ENCODE data around the gene MRPS18A.

Gene MRPS18A

GRCh38 chr6:43671801-43672690 is 15.5 kb downstream of the MRPS18A start:
- no peak overlapping the region for H3K4me3 ChIP-seq (ENCODE audit: low read depth in 1 of 5, low read length in 5 of 5)
- H3K27me3 ChIP-seq (ENCODE audit: control insufficient read depth in 5 of 5, insufficient read depth in 4 of 5, low read length in 5 of 5) = no peaks in the 10 kb centered on the region
- peaks cover 13 to 68% (median 65%) of the 10 kb centered on the region in 5 donors for H3K4me1 ChIP-seq (ENCODE audit: control insufficient read depth in 5 of 5, insufficient read depth in 5 of 5, low read length in 5 of 5)
- H3K27ac ChIP-seq (ENCODE audit: low read depth, low read length) = peak overlapping the region; percentile 61
- H3K9me3 ChIP-seq (ENCODE audit: control insufficient read depth in 5 of 5, low read length in 5 of 5) = no peaks in the 10 kb centered on the region
- H3K9ac ChIP-seq (ENCODE audit: low read length in 5 of 5) = peak overlapping the region in 2 of 5 donors; percentile 38 to 52
- peaks cover 0 to 63% (median 49%) of the 10 kb centered on the region in 5 donors for H3K36me3 ChIP-seq (ENCODE audit: control insufficient read depth in 5 of 5, insufficient read depth in 5 of 5, low read length in 5 of 5)

GRCh38 chr6:43671011-43671800 is 16.4 kb downstream of the MRPS18A start:
- Histone ChIP-seq H3K36me3 (ENCODE audit: control insufficient read depth in 5 of 5, insufficient read depth in 5 of 5, low read length in 5 of 5) (peaks cover 0 to 54% (median 41%) of the 10 kb centered on the region in 5 donors), H3K4me1 (ENCODE audit: control insufficient read depth in 5 of 5, insufficient read depth in 5 of 5, low read length in 5 of 5) (peaks cover 13 to 68% (median 65%) of the 10 kb centered on the region in 5 donors), H3K9me3 (ENCODE audit: control insufficient read depth in 5 of 5, low read length in 5 of 5) (no peaks in the 10 kb centered on the region), H3K4me3 (ENCODE audit: low read depth in 1 of 5, low read length in 5 of 5) (peak overlapping the region in 1 of 5 donors; percentile 36), H3K27ac (ENCODE audit: low read depth, low read length) (peak overlapping the region; percentile 61), H3K9ac (ENCODE audit: low read length in 5 of 5) (peak overlapping the region in 1 of 5 donors; percentile 52), H3K27me3 (ENCODE audit: control insufficient read depth in 5 of 5, insufficient read depth in 4 of 5, low read length in 5 of 5) (peaks cover 0 to 2% (median 0%) of the 10 kb centered on the region in 5 donors)

- Histone ChIP-seq H3K9ac (ENCODE audit: low read length in 5 of 5) (no peak overlapping the region), H3K4me1 (ENCODE audit: control insufficient read depth in 5 of 5, insufficient read depth in 5 of 5, low read length in 5 of 5) (peaks cover 13 to 68% (median 65%) of the 10 kb centered on the region in 5 donors), H3K36me3 (ENCODE audit: control insufficient read depth in 5 of 5, insufficient read depth in 5 of 5, low read length in 5 of 5) (peaks cover 0 to 48% (median 37%) of the 10 kb centered on the region in 5 donors), H3K27me3 (ENCODE audit: control insufficient read depth in 5 of 5, insufficient read depth in 4 of 5, low read length in 5 of 5) (peaks cover 0 to 5% (median 0%) of the 10 kb centered on the region in 5 donors), H3K9me3 (ENCODE audit: control insufficient read depth in 5 of 5, low read length in 5 of 5) (no peaks in the 10 kb centered on the region), H3K27ac (ENCODE audit: low read depth, low read length) (peak overlapping the region; percentile 57), H3K4me3 (ENCODE audit: low read depth in 1 of 5, low read length in 5 of 5) (no peak overlapping the region)
These were observed 17.0 kb downstream of the MRPS18A start for GRCh38 chr6:43670623-43670986.

GRCh38 chr6:43669922-43670622 is 17.5 kb downstream of the MRPS18A start:
- H3K27me3 ChIP-seq (ENCODE audit: control insufficient read depth in 5 of 5, insufficient read depth in 4 of 5, low read length in 5 of 5) = peaks cover 0 to 9% (median 5%) of the 10 kb centered on the region in 5 donors
- no peaks in the 10 kb centered on the region for H3K9me3 ChIP-seq (ENCODE audit: control insufficient read depth in 5 of 5, low read length in 5 of 5)
- no peak overlapping the region for H3K4me3 ChIP-seq (ENCODE audit: low read depth in 1 of 5, low read length in 5 of 5)
- peak overlapping the region in 1 of 5 donors; percentile 2 for H3K9ac ChIP-seq (ENCODE audit: low read length in 5 of 5)
- peaks cover 13 to 68% (median 65%) of the 10 kb centered on the region in 5 donors for H3K4me1 ChIP-seq (ENCODE audit: control insufficient read depth in 5 of 5, insufficient read depth in 5 of 5, low read length in 5 of 5)
- H3K27ac ChIP-seq (ENCODE audit: low read depth, low read length) = peak overlapping the region; percentile 57
- H3K36me3 ChIP-seq (ENCODE audit: control insufficient read depth in 5 of 5, insufficient read depth in 5 of 5, low read length in 5 of 5) = peaks cover 0 to 43% (median 32%) of the 10 kb centered on the region in 5 donors

- peak overlapping the region in 2 of 5 donors; percentile 2 to 26 for H3K9ac ChIP-seq (ENCODE audit: low read length in 5 of 5)
- no peaks in the 10 kb centered on the region for H3K9me3 ChIP-seq (ENCODE audit: control insufficient read depth in 5 of 5, low read length in 5 of 5)
- peaks cover 13 to 68% (median 65%) of the 10 kb centered on the region in 5 donors for H3K4me1 ChIP-seq (ENCODE audit: control insufficient read depth in 5 of 5, insufficient read depth in 5 of 5, low read length in 5 of 5)
- H3K4me3 ChIP-seq (ENCODE audit: low read depth in 1 of 5, low read length in 5 of 5) = no peak overlapping the region
- H3K36me3 ChIP-seq (ENCODE audit: control insufficient read depth in 5 of 5, insufficient read depth in 5 of 5, low read length in 5 of 5) = peaks cover 0 to 35% (median 24%) of the 10 kb centered on the region in 5 donors
- peaks cover 0 to 13% (median 9%) of the 10 kb centered on the region in 5 donors for H3K27me3 ChIP-seq (ENCODE audit: control insufficient read depth in 5 of 5, insufficient read depth in 4 of 5, low read length in 5 of 5)
- peak overlapping the region; percentile 57 for H3K27ac ChIP-seq (ENCODE audit: low read depth, low read length)
These were observed 18.3 kb downstream of the MRPS18A start for GRCh38 chr6:43669050-43669921.

- H3K27me3 ChIP-seq (ENCODE audit: control insufficient read depth in 5 of 5, insufficient read depth in 4 of 5, low read length in 5 of 5) = peaks cover 0 to 13% (median 9%) of the 10 kb centered on the region in 5 donors
- H3K27ac ChIP-seq (ENCODE audit: low read depth, low read length) = peak overlapping the region; percentile 57
- peaks cover 13 to 64% (median 61%) of the 10 kb centered on the region in 5 donors for H3K4me1 ChIP-seq (ENCODE audit: control insufficient read depth in 5 of 5, insufficient read depth in 5 of 5, low read length in 5 of 5)
- no peaks in the 10 kb centered on the region for H3K9me3 ChIP-seq (ENCODE audit: control insufficient read depth in 5 of 5, low read length in 5 of 5)
- no peak overlapping the region for H3K4me3 ChIP-seq (ENCODE audit: low read depth in 1 of 5, low read length in 5 of 5)
- H3K9ac ChIP-seq (ENCODE audit: low read length in 5 of 5) = peak overlapping the region in 1 of 5 donors; percentile 30
- peaks cover 0 to 26% (median 15%) of the 10 kb centered on the region in 5 donors for H3K36me3 ChIP-seq (ENCODE audit: control insufficient read depth in 5 of 5, insufficient read depth in 5 of 5, low read length in 5 of 5)
These were observed 19.2 kb downstream of the MRPS18A start for GRCh38 chr6:43668151-43669028.

- H3K4me1 ChIP-seq (ENCODE audit: control insufficient read depth in 5 of 5, insufficient read depth in 5 of 5, low read length in 5 of 5) = peaks cover 13 to 55% (median 53%) of the 10 kb centered on the region in 5 donors
- H3K36me3 ChIP-seq (ENCODE audit: control insufficient read depth in 5 of 5, insufficient read depth in 5 of 5, low read length in 5 of 5) = peaks cover 0 to 20% (median 15%) of the 10 kb centered on the region in 5 donors
- no peak overlapping the region for H3K27ac ChIP-seq (ENCODE audit: low read depth, low read length)
- no peaks in the 10 kb centered on the region for H3K9me3 ChIP-seq (ENCODE audit: control insufficient read depth in 5 of 5, low read length in 5 of 5)
- peak overlapping the region in 1 of 5 donors; percentile 30 for H3K9ac ChIP-seq (ENCODE audit: low read length in 5 of 5)
- peaks cover 0 to 13% (median 9%) of the 10 kb centered on the region in 5 donors for H3K27me3 ChIP-seq (ENCODE audit: control insufficient read depth in 5 of 5, insufficient read depth in 4 of 5, low read length in 5 of 5)
- no peak overlapping the region for H3K4me3 ChIP-seq (ENCODE audit: low read depth in 1 of 5, low read length in 5 of 5)
These were observed 20.1 kb downstream of the MRPS18A start for GRCh38 chr6:43667245-43668150.
